Fibroblast of upper back skin (primary cell): ENCODE data around the gene GATD1.

Source experiments
- DNase-seq: peaks from one replicate; pipeline ENCODE4 v3.0.0-alpha.2; 2013

GATD1 gene, protein sequence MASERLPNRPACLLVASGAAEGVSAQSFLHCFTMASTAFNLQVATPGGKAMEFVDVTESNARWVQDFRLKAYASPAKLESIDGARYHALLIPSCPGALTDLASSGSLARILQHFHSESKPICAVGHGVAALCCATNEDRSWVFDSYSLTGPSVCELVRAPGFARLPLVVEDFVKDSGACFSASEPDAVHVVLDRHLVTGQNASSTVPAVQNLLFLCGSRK

DNA sequence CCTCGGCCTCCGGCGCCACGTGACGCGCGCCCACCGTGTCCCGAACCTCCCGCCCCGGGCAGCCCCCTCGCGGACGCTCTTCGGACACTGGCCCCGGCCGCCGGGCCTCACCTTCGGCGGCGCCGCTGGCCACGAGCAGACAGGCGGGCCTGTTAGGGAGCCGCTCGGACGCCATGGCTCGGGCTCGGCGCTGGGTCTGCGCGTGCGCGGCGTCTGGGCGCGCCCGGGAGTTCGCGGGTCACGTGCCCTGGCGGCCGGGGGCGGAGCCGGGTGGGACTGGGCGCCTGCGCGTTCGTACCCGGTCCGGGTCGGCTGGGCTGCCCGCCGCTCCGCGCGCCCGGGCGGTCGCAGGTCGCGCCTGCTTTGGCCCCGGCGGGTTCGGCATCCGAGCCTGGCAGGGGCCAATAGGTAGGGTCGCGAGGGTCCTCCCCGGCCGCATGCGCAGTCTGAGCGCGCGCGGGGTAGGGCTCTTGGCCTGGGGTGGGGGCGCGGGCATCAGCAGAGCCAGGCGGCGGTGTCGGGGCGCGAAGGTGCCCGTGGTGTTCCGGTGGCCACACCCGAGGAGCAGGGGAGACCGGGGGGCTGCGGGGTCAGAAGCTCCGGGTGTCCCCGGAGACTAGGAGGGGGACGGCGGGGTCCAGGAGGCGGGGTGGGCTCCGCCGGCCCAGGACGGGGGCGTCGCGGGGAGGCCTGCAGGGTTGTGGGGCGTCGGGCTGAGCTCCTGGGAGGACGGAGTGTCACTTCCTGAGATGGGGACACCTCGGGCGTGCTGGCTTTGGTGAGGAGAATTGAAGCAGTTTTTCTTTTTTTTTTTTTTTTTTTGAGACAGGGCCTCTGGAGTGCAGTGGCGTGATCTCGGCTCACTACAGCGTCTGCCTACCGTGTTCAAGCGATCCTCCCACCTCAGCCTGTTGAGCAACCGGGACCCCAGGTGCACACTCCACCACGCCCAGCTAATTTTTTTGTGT is at the start of gene GATD1:
Gene GATD1, minus strand, starts transcription at position 200 of the 968 bp plus-strand sequence. Its CDS starts 25 bp downstream, at position 175.
- peak; percentile 82 for DNase-seq

GRCh38 chr11:826836-827145 is 49.5 kb upstream of the GATD1 start:
- DNase-seq, result no peak

DNA sequence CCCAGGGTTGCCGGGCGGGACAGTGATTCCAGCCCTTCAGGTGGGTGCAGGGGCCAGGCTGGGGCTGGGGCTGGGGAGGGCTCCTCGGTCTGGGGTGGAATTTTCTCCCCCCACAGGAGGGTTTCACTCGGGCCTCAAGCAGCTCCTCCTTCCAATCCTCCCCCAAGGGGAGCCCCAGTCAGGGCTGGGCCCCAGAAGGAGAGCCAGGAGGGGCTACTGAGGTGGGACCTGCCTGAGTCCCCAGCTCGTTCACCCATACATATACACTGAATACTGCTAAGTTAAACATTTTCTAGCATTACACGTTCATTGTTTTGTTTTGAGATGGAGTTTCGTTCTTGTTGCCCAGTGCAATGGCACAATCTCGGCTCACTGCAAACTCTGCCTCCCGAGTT is 48.9 kb upstream of the GATD1 start:
- DNase-seq, result no peak

- DNase-seq, result no peak
These were observed 48.3 kb upstream of the GATD1 start for GRCh38 chr11:825366-826226.

DNA sequence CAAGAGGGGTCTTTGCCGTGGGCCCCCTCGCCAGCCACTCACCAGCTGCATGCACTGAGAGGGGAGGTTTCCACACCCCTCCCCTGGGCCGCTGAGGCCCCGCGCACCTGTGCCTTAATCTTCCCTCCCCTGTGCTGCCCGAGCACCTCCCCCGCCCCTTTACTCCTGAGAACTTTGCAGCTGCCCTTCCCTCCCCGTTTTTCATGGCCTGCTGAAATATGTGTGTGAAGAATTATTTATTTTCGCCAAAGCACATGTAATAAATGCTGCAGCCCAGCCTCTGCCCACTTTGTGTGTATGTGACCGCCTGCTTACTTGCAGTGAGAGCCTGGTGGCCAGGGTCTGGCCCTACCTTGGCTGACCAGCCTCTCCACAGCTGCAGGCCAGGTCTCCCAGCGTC is 47.7 kb upstream of the GATD1 start:
- no peak for DNase-seq

DNA sequence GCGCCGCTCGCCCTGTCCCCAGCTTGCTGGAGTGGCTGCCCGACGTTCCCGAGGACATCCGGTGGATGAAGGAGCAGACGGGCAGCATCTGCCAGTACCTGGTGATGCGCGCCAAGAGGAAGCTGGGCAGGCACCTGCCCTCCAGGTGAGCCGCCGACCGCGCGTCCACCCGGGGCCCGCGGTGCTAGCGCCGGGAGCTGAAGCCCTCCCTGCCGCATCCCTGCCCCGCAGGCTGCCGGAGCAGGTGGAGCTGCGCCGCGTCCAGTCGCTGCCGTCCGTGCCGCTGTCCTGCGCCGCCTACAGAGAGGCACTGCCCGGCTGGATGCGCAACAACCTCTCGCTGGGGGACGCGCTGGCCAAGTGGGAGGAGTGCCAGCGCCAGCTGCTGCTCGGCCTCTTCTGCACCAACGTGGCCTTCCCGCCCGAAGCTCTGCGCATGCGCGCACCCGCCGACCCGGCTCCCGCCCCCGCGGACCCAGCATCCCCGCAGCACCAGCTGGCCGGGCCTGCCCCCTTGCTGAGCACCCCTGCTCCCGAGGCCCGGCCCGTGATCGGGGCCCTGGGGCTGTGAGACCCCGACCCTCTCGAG is 47.1 kb upstream of the GATD1 start:
- DNase-seq, result no peak

GRCh38 chr11:823441-824291 is 46.4 kb upstream of the GATD1 start:
- DNase-seq, result no peak

GRCh38 chr11:821512-822371 is 44.5 kb upstream of the GATD1 start:
- DNase-seq, result no peak

DNA sequence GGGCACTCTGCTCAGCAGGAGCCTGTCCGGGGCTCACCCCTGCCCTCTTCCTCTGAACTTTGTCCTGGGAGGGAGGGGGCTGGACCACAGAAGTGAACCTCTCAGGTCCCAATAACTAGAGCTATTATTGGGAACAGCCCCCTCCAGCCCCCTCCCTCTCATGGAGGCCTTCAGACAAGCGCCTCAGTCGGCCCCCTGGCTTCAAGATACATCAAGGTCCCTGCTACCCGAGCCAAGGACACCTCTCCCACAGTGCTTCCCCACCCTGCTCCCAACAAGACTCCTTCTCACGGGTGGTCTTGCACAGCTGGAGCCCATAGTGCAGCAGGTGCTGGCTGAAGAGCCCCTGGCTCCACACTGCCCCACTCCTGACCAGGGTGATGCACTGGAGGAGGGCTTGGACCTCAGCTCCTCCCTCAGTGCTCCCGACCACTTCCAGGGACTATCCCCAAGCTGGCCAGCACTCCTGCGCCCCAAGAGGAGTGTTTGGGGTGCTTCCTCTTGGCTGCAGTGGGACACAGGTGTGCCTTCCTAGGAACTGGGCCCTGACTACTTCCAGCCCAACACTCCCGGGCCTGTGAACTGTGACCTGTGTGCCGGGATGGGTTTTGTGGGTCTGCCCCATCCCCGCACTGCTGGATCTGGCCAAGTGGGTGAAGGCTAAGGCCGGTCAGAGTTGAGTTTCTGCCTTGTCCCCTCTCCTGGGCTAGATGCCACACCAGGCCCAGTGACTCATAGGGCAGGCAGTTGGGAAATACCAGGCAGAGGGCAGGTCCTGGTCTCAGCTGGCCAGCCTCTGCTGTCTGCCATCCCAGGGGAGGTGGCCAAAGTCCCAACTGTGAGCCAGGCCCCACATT is 43.6 kb upstream of the GATD1 start:
- no peak for DNase-seq

DNA sequence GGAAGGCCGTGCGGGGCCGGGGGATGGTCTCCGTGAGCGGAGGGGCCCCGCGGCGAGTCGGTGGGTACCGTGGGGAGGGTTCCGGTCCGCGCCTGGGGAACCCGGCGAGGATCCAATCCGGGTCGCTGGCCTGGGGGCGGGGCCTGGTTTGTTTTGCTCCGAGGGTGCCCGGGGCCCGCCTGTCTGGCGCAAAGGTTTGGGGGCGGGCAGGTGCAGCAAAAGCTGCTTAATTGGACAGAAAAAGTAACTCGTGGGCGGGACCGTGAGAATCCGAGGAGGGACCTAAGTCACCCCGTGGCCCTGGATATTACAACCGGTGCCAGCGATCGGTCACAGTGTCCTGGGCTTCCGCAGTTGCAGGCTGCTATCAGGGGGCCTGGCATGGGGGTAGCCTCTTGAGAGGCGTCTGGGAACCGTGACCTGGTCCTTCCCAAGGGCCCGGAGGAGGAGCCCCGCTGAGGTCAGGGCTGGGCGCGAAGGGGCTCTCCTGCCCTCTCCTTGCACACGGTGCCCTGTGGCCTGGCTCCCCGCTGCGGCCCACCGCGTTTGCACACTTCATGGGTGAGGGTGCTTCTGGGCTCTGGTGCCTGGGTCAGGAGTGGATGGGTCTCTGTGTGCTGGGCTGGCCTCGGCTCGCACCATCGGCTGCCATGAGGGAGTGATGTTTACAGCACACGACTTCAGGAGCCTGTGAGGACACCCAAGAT is 42.8 kb upstream of the GATD1 start:
- peak; percentile 37 for DNase-seq

- DNase-seq, result peak; percentile 86
These were observed 42.0 kb upstream of the GATD1 start for GRCh38 chr11:819129-819931.

DNA sequence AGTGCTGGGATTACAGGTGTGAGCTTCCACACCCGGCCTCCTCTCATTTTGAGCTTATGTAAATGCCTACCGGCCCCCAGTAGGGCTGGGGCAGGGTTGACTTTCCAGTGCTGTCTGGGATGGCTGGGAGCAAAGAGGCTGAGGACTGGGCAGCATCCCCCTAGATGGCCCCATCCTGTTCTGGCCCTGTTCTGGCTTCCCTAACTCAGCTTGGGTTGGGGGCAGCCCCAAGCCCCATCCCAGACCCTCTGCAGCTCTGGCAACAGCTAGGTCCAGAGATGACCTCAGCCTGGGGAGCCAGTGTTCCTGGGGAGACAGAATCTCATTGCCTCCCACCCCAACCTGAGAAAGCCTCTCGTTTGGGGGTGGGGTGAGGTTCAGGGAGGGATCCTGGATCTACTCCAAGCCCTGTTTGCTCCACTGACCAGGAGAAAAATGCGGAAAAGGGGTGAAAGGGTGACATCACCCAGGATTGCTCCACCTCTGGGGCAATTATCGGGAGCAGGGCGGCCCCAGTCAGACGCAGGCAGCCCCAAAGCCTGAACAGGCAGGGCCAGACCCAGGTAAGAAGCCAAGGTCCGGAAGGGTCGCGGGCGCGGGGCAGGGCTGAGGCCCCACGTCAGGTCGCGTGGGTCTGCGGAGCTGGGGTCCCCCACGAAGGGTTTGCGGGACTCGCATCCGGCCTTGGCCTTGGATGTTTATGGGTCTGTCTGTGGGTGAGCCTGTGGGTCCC is 41.3 kb upstream of the GATD1 start, which contains the start of gene PNPLA2:
Gene PNPLA2, plus strand, starts transcription at position 519 of the 733 bp plus-strand sequence. CDS start 805 bp downstream, outside the sequence.
- DNase-seq, result peak; percentile 61

GRCh38 chr11:816433-816779 is 39.1 kb upstream of the GATD1 start:
- DNase-seq, result no peak

- DNase-seq, result no peak
These were observed 38.6 kb upstream of the GATD1 start for GRCh38 chr11:815675-816432.

- DNase-seq, result no peak
These were observed 36.3 kb upstream of the GATD1 start for GRCh38 chr11:813456-814096.

DNA sequence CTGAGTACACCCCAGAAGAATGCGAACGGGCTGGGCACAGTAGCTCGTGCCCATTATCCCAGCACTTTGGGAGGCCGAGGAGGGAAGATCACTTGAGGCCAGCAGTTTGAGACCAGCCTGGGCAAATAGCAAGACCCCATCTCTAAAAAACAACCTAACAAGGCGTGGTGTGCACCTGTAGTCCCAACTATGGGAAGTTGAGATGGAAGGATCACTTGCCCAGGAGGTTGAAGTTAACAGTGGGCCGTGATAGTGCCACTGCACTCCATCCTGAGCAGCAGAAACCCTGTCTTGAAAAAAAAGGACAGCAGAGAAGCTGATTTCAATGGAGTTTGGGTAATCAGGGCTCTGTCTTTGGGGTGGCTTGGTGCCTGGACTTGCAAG is 35.8 kb upstream of the GATD1 start:
- no peak for DNase-seq
